SKM-1 (cell line): ENCODE measurements around the gene RPRD1B.
"Not testable (repeated sequence)": the region's sequence is repeated elsewhere in the genome, so short reads cannot be mapped to it uniquely, and the experiment has no call there.

Experiments used
- DNase-seq: peaks from one replicate; lab custom pipeline; 2025; ENCODE audit not compliant: unreplicated experiment; lab: John Stamatoyannopoulos, UW

Gene RPRD1B

DNA sequence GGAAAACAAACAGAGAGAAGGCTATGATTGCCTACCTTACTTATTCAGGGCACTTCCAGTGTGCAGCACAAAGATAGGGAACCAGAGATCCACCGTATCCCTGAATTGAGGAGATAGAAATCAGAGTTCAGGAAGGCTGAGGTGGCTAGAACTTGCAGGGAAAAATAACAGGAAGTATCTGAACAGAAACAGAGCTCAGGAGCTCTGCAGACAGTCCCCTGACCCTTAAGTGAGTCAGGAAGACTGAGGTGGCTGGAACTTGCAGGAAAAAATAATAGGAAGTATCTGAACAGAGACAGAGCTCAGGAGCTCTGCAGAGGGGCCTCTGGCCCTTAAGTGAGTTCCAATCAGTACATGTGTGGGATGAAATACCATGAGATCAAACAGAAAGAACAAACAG, 65.4 kb downstream of the RPRD1B start:
- no peak for DNase-seq

DNA sequence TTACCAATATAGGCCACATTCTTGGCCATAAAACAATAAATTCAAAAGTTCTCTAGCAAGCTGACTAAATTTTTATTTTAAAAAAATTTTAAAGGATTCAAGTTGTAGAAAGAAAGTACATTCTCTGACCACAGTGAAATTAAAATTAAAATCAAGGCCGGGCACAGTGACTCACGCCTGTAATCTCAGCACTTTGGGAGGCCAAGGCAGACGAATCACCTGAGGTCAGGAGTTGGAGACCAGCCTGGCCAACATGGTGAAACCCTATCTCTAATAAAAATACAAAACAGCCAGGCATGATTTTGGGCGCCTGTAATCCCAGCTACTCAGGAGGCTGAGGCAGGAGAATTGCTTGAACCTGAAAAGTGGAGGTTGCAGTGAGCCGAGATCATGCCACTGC, 68.7 kb downstream of the RPRD1B start:
- not testable (repeated sequence) for DNase-seq

DNA sequence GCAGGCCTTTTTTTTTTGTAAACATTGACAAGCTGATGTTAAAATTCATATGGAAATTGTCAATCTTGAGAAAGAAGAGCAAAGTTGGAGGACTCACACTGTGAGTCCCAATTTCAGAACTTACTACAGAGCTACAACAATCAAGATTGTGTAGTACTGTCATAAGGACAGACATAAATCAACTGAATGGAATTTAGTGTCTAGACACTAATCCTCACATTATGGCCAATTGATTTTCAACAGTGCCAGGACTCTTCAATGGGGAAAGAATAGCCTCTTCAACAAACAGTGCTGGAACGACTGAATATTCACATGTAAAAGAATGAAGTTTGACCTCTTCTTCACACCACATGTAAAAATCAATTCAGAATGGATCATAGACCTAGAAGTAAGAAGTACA, 70.7 kb downstream of the RPRD1B start:
- no peak for DNase-seq

DNA sequence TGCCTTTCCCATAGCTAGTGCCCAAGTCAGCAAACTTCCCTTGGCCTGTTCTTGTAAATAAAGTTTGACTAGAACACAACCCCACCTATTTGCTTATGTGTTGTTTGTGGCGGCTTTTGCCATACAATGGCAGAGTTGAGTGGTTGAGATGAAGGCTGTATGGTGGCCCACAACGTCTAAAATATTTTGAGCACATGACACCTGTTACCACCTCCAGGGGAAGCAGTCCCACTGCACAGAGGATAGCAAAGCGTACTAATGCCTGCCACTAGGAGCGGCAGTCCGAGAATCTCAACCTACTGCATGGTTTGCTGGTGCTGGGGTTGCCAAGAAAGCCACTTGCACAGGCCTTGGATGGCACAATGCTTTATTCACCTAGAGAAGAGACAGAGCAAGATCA, 72.9 kb downstream of the RPRD1B start:
- no peak for DNase-seq

DNA sequence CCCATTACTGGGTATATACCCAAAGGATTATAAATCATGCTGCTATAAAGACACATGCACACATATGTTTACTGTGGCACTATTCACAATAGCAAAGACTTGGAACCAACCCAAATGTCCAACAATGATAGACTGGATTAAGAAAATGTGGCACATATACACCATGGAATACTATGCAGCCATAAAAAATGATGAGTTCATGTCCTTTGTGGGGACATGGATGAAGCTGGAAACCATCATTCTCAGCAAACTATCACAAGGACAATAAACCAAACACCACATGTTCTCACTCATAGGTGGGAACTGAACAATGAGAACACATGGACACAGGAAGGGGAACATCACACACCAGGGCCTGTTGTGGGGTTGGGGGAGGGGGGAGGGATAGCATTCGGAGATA, 73.8 kb downstream of the RPRD1B start:
- not testable (repeated sequence) for DNase-seq

DNA sequence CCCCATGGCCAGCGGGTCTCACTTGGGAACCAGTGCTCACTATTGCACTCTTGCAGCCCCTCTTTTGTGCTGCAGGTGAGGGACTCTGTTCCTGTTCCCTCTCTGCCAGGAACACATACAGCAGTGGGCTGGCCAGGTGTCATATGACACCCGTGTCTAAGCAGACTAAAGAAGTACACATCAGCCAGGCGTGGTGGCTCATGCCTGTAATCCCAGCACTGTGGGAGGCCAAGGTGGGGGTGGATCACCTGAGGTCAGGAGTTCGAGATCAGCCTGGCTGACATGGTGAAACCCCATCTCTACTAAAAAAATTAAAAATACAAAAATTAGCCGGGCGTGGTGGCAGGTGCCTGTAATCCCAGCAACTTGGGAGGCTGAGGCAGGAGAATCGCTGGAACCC, 74.4 kb downstream of the RPRD1B start:
- not testable (repeated sequence) for DNase-seq

DNA sequence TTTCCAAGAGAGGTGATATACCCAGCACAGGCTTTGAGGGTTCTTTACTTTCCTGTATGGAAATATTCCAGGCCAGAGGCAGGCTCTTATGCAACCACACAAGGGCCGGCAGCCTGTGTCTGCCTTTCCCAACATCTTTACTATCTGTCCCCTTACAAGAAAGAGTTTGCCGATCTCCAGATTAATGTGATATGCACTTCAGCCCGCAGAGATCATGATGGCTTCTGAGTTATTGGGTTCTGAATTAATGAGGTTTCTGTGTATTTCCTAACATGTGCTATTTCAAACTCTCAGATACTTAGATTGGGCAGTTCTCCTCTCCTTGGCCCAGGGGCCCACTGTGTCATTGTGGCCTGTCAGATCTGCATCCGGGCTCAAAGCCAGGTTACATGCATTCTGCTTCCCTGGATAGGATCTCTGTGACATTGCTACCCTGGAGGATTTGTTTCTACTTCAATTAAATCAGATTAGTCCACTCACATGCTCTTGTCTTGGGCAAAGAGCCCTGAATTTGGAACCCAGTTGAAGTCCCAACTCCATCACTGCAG, 75.0 kb downstream of the RPRD1B start:
- no peak for DNase-seq

DNA sequence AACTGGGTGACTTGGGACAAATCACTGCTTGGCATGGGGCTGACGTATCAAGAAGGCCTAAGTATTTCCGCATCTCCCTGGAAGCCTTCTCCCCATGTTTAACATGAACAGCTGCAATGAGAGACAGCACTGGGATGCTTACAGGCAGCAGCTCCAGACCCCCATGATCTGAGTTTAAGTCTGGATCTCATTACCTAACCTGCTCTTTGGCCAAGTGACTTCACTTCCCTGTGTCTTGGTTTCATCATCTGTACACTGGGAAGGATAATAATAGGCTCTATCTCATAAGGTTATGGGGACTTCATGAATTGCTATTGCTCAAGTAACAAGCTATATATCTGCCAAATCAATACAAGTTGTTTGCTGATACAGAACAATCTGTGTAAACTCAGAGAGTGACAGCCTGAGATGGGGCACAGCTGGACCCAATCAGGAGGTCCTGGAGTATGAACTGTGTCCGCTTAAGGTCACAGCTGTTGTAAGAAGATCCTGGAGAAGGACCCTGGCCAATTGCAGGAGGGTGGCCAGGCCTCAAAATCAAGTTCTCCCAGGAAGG, 75.5 kb downstream of the RPRD1B start:
- DNase-seq: no peak

DNA sequence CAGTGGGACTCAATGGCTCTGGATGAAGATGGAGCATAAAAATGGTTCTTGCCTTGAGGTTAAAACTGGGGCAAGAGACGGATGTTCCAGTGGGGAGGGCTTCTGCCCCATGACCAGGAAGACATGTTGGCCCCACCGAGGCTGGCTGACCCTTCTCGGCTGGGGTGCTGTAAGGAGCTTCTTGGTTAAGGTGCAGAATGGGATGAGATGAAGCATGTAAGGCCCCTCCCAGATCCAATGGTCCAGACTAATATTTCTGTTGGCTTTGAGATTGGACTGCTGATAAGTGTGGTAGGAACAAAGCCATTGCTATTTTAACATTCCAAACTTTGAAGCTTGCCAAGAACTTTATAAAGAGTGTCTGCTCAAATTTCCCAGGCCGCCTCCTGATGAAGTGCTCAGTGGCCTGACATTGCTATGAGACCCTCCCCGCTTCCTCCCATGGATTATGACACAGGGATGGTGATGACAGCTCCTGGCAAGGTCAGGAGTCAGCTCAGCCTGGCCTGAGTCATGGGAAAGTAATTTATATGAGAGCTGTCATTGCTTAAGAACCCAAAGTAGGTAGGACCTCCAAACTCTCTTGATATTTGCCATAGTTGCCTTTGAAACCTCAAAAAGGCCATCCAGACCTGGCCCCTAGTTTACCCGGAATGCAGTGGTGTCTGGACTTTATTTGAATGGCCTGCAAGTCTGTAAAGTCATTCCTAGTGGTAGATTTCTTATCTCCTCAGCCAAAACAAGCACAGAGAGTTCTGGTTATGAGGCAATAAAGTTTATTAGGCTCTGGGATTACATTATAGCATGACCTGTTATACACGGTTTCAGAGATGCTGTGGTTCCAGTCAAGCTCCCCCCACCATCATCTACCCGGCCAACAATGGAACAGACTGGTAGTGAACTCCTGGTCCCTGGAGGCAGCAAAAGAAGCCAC, 76.3 kb downstream of the RPRD1B start:
- no peak for DNase-seq

DNA sequence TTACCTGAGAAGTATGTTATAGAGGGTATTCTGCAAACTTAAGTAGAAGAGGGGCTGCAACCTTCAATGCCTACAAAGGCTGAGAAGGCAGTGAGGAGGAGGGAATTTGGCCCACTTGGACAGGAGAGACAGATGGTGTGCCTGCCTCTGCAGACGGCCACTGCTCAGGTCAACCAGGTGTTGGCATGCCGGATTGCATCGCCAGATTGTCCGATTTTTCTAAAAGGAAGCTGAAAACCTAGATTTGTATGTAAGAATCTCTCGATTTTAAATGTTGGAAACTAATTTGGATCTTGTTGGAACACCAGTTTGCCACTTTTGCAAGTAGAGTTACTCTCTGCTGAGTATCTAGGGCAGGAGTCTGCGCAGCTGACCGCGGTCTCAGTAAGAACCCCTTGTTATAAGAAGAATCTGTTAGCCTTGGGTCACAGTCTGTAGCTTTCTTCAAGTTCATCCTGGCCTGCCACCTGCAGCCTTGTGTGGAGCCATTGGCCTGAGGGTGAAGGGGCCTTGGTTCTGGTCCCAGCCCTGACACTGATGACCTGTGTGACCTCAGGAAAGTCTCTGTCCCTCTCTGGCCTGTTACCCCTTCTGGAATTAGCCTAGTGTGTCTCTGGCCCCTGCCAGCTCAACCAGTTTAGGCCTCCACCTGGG, 77.1 kb downstream of the RPRD1B start:
- no peak for DNase-seq

DNA sequence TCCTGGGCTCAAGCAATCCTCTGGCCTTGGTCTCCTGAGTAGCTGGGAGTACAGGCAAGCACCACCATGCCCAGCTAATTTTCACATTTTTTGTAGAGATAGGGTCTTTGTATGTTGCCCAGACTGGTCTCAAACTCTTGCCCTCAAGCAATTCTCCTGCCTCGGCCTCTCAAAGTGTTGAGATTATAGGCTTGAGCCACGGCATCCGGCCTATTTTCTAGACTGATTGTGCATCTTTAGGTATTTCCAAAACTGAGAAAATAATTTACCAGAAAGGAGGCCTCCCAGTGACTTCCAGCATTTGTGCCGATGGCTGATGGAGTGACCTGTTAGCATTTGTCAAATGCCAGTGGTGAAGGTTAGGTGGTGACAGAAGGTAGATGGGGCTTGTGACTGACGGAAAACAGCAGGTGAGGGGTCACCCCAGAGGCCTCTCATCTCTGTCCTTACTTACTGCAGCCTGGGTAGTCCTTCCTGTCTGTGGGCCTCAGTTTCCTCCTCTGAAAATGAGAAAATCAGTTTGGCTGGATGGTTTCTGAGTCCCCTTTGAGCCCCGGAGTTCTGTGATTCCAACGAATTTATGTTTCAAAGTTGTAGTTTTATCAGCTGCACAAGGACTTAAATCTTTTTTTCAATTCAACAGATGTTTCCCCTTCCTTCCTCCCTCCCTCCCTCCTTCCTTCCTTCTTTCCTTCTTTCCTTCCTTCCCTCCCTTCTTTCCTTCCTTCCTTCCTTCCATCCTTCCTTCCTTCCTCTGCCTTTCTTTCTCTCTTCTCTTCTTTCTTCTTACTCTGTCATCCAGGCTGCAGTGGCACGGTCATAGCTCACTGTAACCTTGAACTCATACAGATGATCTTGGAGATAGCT, 78.1 kb downstream of the RPRD1B start:
- no peak for DNase-seq

DNA sequence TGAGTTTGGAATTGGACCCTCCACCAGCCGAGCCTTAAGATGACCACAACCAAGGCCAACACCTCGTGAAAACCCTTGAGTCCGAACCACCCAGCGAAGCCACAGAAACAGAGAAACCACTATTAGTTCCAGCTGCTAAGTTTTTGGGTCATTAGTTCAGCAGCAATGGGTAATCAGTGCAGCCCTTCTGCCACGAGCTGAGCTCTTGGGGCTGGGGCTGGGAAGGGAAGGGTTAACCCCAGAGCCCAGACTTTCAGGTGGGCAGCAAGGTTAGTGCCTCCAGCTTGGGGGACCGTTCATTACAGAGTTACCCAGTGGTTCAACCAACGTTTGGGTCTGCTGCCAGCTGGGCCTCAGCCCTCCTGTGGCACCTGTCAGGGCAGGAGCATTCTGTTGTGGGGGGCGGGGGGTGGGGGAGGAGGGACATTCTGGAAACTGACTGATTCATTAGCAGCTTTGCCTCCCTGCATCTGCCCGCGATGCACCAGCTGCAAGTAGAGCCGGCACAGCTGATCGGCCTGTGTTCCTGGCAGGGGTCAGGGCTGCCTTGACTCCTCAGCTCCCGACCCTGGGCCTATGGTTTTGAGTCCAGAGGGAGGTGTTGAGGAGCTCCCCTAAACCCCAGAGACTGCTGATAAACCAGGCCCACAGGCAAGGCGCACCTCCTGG, 78.8 kb downstream of the RPRD1B start:
- no peak for DNase-seq

DNA sequence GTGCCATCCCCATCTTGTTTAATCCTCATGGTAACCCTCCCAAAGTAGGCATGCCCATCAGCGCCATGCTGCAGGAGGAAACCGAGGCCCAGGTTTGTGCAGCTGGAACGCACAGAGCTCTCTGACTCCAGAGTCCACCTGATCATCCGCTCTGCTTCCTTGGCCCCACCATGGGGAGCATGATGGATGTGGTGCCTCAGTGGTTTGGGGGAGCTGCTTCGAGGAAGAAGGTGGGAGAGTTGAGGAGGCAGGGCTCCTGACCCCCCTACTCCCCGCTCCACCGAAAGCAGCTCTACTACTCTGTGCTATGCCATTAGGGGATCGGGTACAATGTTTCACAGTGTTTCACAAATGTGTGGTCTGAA, 79.4 kb downstream of the RPRD1B start:
- no peak for DNase-seq

DNA sequence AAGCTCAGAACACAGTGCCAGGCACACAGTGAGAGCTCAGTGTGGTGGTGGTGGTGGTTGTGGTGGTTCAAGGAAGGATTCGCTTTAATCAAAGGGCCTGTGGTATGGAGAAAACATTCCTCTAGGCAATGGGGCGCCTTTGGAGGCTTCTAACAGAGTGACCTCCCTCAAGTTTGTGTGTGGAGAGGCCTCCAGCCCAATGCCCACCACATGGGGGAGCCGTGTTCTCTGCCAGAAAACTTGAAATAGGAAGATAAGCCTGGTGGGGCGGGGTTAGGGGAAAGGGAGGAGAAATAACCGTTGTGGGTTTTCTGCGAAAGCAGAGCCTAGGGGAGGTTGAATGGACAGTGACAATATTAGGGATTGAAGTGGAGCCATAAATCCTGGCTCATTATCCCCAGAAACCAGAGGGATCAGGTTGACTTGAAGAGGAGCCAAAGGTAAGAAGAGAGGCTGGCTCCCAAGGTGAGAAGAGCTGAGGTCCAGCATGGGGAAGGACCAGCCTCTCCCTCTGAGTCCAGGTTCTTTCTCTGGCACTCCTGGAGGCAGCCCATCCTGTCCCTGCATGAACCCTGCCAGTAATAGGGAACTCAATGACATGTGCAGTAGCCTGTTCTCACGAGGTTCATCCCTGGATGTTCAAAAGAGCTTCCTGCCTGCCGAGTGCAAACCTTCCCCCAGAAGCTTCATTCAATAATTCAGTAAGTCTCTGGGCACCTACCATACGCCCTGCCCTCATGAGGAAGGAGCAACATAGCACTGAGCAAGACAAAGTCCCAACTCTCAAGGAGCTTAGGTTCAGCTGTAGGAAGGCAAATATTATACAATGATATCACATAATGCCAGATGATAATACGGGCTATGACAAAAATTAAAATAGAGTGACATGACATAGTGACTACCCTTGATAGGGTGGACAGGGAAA, 80.1 kb downstream of the RPRD1B start:
- DNase-seq: peak; percentile 20

DNA sequence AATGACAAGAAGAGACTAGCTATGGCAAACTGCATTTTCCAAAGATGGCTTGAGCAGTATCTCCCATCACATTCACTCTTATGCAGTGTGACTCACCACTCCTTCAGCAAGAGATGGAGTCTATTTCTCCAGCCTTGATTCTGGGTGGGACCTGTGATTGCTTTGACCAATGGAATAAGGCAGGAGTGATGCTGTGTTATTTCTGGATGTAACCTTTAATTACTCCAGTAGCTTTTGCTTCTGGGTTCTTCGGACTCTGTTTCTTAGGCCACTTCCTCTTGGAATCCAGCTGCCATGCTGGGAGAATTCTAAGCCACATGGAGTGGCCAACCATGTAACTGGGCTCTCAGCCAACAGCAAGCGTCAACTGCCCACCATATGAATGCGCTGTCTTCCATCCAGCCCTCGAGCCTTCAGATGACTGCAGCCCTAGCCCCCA, 80.8 kb downstream of the RPRD1B start:
- no peak for DNase-seq

DNA sequence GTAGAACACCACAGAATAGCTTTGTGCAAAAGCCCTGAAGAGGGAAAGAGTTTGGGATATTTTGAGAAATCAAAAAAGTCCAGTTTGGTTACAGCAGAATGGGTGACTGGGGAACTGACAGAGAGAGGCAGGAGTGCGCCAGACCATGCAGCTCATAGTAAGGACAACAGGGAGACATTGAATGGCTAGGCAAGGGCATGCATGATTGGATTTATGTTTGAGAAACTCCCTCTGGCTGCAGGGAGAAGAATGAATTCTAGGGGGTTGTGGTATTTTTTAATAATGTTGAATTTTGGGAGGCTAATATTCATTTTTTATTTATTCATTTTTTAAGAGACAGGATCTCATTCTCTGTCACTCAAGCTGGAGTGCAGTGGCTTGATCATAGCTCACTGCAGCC, 81.7 kb downstream of the RPRD1B start:
- DNase-seq: no peak

DNA sequence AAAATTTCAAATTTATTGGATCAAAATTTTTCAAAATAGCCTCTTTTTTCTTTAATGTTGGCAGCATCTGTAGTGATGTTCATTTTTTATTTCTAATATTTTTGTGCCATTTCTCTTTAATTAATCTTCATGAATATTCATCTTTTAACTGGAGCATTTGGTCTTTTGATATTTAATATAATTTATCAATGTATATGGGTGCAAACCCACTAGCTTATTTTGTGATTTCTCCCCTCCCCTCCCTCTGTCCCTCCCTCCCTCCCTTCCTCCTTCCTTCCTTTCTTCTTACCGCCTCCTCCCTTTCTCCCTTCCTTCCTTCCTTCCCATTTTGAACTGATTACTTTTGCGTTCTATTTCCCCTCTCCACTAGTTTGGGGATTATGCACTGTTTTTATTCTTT, 82.3 kb downstream of the RPRD1B start:
- DNase-seq: no peak

DNA sequence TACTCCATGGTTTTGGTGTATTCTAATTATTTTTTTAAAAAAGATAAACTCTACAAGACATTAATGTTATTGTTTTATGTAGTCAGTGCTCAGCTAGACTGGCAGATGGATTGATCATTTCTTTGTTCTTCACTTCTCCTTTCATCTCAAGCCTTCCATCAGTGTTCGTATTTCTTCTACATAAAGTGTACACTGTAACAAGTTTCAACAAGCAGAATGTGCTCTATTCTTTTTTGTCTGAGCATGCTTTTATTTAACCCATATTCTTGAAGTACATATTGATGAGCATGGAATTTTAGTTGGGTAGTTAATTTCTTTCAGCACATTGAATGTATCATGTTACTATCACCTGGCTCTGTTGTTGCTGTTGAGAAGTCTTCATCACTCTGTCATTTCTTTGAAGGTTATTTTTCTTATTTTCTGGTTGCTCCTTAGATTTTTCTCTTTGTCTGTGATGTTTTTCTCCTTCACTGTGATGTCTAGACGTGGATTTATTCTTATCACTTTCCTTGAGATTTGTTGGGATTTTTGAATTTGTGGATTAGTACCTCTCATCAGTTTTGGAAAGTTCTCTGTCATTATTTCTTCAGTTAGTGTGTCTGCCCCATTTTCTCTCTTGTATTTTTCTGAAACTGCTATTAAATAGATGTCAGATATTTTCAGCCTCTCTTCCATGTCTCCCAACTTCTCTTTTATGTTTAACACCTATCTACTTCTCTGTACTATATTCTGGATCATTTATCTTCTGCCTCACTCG, 83.0 kb downstream of the RPRD1B start:
- DNase-seq: no peak

DNA sequence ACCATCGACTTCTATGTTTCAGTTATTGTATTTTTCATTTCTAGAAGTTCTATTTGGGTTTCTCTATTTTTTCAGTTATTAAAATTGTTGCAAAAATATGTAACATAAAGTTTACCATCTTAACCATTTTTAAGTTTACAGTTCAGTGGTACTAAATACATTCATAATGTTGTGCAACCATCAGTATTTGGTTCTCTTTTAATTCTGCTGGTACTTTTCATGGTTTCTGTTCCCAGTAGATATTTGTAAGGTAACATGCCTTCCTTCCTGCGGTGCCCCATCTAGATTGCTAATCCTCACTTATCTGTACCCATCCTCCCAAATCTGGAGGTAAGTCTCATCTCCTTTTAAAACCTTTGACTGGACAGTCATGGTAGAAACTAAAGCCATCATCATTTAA, 83.7 kb downstream of the RPRD1B start:
- no peak for DNase-seq
